GM23338 (cell line): ENCODE data around the gene FBXW4.

Source experiments
- CREB1 ChIP-seq: fragments of 250-450 bp; sonication (Bioruptor Pico); IDR thresholded peaks from 2 replicates; pipeline ENCODE4 v1.5.0; 2020; ENCODE audit warnings: low read depth, mild to moderate bottlenecking, moderate library complexity
- CTCF ChIP-seq, 2 experiments: fragments of 200-600 bp in 1 of 2; sonication (generic) in 1 of 2; conservative IDR thresholded peaks; 2 replicates each; pipeline versions ENCODE4 v1.5.1 to v1.6.1; 2016 to 2017; ENCODE audit warnings: antibody characterized with exemption in 2 of 2, low read depth in 2 of 2, mild to moderate bottlenecking in 2 of 2, moderate library complexity in 1 of 2
- ETS1 ChIP-seq: IDR thresholded peaks from 2 replicates; pipeline ENCODE4 v1.6.1; 2016; ENCODE audit warnings: antibody characterized with exemption
- EZH2 ChIP-seq: fragments of 200-600 bp; sonication (generic); IDR thresholded peaks from one replicate; pipeline ENCODE4 v1.8.0; 2017; ENCODE audit warnings: antibody characterized with exemption, mild to moderate bottlenecking, low read depth; ENCODE audit not compliant: unreplicated experiment
- EZH2phosphoT487 ChIP-seq: fragments of 200-600 bp; sonication (generic); IDR thresholded peaks from one replicate; pipeline ENCODE4 v1.8.1; 2018; ENCODE audit warnings: antibody characterized with exemption; ENCODE audit not compliant: unreplicated experiment
- JUNB ChIP-seq: IDR thresholded peaks from one replicate; pipeline ENCODE4 v1.6.1; 2016; ENCODE audit warnings: antibody characterized with exemption; ENCODE audit not compliant: unreplicated experiment
- NANOG ChIP-seq: IDR thresholded peaks from 2 replicates; pipeline ENCODE4 v1.6.1; 2016; ENCODE audit warnings: antibody characterized with exemption, borderline replicate concordance
- POLR2AphosphoS5 ChIP-seq: IDR thresholded peaks from 2 replicates; pipeline ENCODE4 v1.6.1; 2016; ENCODE audit warnings: antibody characterized with exemption, low read depth
- REST ChIP-seq: IDR thresholded peaks from one replicate; pipeline ENCODE4 v1.6.1; 2018; ENCODE audit warnings: antibody characterized with exemption; ENCODE audit not compliant: unreplicated experiment
- STAT1 ChIP-seq: IDR thresholded peaks from one replicate; pipeline ENCODE4 v1.6.1; 2016; ENCODE audit warnings: antibody characterized with exemption; ENCODE audit not compliant: unreplicated experiment
- ZNF114 ChIP-seq: fragments of 250-450 bp; sonication (Bioruptor Pico); IDR thresholded peaks from 2 replicates; pipeline ENCODE4 v1.5.0; 2020; ENCODE audit warnings: mild to moderate bottlenecking, moderate library complexity
- ZNF331 ChIP-seq: fragments of 250-450 bp; sonication (Bioruptor Pico); IDR thresholded peaks from 2 replicates; pipeline ENCODE4 v1.5.0; 2020; ENCODE audit warnings: low read depth, mild to moderate bottlenecking, moderate library complexity
- TF ChIP-seq, protein P1 (sequence below): fragments of 250-450 bp; sonication (Bioruptor Pico); IDR thresholded peaks from 2 replicates; pipeline ENCODE4 v1.5.0; 2020; ENCODE audit warnings: mild to moderate bottlenecking, moderate library complexity

GRCh38 chr10:101687071-101687658, 7.8 kb downstream of the FBXW4 start:
- no peak for TF ChIP-seq CTCF (conservative IDR thresholded peaks at IDR 0.05; ENCODE audit: low read depth in 2 of 2)
- no peak for TF ChIP-seq JUNB
- TF ChIP-seq POLR2AphosphoS5, result no peak
- no peak for TF ChIP-seq EZH2
- no peak for TF ChIP-seq ZNF114 (CRISPR knock-in tag)
- TF ChIP-seq REST, result no peak
- no peak for TF ChIP-seq EZH2phosphoT487
- no peak for TF ChIP-seq CREB1 (CRISPR knock-in tag)
- TF ChIP-seq STAT1, result no peak
- TF ChIP-seq ETS1, result no peak
- TF ChIP-seq, protein P1, sequence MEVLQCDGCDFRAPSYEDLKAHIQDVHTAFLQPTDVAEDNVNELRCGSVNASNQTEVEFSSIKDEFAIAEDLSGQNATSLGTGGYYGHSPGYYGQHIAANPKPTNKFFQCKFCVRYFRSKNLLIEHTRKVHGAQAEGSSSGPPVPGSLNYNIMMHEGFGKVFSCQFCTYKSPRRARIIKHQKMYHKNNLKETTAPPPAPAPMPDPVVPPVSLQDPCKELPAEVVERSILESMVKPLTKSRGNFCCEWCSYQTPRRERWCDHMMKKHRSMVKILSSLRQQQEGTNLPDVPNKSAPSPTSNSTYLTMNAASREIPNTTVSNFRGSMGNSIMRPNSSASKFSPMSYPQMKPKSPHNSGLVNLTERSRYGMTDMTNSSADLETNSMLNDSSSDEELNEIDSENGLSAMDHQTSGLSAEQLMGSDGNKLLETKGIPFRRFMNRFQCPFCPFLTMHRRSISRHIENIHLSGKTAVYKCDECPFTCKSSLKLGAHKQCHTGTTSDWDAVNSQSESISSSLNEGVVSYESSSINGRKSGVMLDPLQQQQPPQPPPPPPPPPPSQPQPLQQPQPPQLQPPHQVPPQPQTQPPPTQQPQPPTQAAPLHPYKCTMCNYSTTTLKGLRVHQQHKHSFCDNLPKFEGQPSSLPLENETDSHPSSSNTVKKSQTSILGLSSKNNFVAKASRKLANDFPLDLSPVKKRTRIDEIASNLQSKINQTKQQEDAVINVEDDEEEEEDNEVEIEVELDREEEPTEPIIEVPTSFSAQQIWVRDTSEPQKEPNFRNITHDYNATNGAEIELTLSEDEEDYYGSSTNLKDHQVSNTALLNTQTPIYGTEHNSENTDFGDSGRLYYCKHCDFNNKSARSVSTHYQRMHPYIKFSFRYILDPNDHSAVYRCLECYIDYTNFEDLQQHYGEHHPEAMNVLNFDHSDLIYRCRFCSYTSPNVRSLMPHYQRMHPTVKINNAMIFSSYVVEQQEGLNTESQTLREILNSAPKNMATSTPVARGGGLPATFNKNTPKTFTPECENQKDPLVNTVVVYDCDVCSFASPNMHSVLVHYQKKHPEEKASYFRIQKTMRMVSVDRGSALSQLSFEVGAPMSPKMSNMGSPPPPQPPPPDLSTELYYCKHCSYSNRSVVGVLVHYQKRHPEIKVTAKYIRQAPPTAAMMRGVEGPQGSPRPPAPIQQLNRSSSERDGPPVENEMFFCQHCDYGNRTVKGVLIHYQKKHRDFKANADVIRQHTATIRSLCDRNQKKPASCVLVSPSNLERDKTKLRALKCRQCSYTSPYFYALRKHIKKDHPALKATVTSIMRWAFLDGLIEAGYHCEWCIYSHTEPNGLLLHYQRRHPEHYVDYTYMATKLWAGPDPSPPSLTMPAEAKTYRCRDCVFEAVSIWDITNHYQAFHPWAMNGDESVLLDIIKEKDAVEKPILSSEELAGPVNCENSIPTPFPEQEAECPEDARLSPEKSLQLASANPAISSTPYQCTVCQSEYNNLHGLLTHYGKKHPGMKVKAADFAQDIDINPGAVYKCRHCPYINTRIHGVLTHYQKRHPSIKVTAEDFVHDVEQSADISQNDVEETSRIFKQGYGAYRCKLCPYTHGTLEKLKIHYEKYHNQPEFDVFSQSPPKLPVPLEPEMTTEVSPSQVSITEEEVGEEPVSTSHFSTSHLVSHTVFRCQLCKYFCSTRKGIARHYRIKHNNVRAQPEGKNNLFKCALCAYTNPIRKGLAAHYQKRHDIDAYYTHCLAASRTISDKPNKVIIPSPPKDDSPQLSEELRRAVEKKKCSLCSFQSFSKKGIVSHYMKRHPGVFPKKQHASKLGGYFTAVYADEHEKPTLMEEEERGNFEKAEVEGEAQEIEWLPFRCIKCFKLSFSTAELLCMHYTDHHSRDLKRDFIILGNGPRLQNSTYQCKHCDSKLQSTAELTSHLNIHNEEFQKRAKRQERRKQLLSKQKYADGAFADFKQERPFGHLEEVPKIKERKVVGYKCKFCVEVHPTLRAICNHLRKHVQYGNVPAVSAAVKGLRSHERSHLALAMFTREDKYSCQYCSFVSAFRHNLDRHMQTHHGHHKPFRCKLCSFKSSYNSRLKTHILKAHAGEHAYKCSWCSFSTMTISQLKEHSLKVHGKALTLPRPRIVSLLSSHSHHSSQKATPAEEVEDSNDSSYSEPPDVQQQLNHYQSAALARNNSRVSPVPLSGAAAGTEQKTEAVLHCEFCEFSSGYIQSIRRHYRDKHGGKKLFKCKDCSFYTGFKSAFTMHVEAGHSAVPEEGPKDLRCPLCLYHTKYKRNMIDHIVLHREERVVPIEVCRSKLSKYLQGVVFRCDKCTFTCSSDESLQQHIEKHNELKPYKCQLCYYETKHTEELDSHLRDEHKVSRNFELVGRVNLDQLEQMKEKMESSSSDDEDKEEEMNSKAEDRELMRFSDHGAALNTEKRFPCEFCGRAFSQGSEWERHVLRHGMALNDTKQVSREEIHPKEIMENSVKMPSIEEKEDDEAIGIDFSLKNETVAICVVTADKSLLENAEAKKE (CRISPR knock-in tag), result no peak
- no peak for TF ChIP-seq ZNF331
- no peak for TF ChIP-seq NANOG
